Erythroblast (primary cell): ENCODE results near the gene HBA2.
"Not testable (repeated sequence)": the region's sequence is repeated elsewhere in the genome, so short reads cannot be mapped to it uniquely, and the experiment has no call there.

Experiments
- DNase-seq, 2 experiments: peaks; one replicate each; lab custom pipeline; 2025; lab: John Stamatoyannopoulos, UW
- GATA1 ChIP-seq: IDR thresholded peaks from 2 replicates; pipeline ENCODE4 v1.6.1; 2011; ENCODE audit warnings: low read depth, mild to moderate bottlenecking, control low read depth, low read length, moderate library complexity
- POLR2A ChIP-seq: IDR thresholded peaks from 2 replicates; pipeline ENCODE4 v1.6.1; 2011; ENCODE audit warnings: mild to moderate bottlenecking, low read length

HBA2 gene

DNA sequence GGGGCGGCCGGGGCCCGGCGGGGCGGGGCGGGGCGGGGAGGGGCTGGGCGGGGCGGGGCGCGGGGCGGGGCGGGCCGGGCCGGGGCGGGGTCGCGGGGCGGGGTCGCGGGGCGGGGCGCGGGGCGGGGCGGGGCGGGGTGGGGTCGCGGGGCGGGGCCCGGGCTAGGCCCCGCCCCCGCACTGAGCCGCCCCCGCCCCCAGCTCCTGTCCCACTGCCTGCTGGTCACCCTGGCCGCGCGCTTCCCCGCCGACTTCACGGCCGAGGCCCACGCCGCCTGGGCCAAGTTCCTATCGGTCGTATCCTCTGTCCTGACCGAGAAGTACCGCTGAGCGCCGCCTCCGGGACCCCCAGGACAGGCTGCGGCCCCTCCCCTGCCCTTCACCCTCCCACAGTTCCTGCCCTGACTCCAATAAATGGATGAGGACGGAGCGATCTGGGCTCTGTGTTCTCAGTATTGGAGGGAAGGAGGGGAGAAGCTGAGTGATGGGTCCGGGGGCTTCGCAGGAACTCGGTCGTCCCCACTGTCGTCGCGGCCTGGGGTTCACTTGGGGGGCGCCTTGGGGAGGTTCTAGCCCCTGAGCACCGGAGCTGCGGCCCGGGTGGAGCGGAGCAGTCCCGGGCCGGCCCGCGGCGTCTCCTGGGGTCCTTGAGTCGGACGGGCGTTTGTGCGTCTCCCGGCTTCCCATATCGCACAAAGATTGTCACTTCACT is 7.7 kb upstream of the HBA2 start:
- TF ChIP-seq GATA1 (no peak), POLR2A (no peak)
- peak; percentile 69 to 76 for DNase-seq

DNA sequence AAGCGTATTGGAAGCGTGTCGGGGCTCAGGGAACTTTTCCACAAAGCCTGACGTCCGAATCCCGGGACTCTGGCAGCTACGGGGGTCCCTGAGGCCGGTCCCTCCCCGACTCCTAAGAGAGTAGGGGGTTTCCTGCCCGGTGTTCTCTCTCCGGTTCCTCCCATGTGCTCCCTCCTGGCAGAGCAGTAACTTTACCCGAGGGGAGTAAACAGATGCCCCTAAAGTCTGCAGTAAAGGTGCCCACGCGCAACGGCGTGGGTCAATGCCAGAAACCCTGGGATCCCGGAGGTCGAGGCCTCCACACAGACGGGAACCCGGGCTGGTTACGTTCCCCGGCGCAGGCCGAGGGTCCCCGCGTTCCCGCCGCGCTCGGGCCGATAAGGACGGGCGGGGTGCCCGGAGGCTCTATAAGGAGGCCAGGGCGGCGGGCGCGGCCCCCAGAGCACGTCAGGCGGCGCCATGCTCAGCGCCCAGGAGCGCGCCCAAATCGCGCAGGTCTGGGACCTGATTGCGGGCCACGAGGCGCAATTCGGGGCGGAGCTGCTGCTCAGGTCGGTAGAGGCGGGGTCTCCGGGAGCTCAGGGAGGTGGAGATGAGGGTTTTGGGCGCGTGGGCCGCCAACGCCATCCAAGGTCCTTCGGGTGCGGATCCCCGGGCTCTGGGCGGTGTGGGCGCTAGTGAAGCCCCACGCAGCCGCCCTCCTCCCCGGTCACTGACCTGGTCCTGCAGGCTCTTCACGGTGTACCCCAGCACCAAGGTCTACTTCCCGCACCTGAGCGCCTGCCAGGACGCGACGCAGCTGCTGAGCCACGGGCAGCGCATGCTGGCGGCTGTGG is 6.9 kb upstream of the HBA2 start, which contains the start of gene HBM:
TSS of gene HBM (plus strand) at position 440 of the 836 bp plus-strand sequence. CDS start at position 460, 20 bp downstream.
- peak; percentile 23 for TF ChIP-seq GATA1
- peak; percentile 85 for TF ChIP-seq POLR2A

DNA sequence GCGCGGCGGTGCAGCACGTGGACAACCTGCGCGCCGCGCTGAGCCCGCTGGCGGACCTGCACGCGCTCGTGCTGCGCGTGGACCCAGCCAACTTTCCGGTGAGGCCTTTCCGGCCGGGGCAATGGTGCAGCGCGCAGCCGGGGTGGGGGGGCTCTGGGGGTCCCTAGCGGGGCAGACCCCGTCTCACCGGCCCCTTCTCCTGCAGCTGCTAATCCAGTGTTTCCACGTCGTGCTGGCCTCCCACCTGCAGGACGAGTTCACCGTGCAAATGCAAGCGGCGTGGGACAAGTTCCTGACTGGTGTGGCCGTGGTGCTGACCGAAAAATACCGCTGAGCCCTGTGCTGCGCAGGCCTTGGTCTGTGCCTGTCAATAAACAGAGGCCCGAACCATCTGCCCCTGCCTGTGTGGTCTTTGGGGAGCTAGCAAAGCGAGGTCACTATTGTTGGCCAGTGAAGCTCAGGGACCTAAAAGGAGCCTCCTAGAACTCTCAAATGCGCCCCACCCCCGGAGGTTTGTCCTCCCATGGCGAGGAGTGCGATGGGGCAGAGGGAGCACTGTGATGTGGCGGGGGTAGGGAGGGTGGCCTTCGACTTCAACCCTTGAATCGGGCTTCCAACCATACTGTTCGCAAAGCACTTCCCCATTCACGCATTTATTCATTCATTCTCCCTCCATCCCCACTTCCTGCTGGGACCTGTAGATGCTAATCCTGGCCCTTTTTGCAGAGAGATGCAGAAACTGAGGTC is 6.1 kb upstream of the HBA2 start:
- TF ChIP-seq GATA1 (no peak), POLR2A (no peak)
- peak; percentile 55 to 68 for DNase-seq

More for the DNA sequence above, 6.9 kb upstream of the HBA2 start, which contains the start of gene HBM:
- peak; percentile 90 to 91 for DNase-seq

DNA sequence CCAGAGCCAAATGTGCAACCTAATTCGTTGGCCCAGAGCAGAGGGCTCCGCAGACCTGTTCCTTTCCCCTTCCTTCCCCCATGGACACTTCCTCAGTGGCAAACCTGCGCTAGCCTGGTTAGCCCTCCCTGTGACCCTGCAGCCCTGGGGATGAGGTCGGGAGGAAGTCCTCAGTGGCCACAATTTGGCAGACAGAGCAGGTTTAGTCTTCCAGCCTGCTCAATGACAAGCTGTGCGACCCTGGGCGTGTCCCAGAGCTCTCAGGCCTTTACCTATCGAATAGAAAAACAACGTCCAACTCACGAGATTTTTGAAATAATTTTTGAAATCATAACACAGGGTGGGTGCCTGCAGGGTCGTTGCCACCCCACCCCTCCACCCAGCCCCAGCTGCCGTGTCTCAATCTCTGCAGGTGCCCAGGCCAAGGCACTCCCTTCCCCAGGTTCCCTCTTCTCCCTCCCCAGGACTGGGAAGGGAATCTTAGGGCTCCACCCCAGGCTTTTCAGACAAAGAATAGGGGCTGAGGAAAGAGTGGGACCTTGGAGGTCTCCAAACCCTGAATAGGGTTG is 5.5 kb upstream of the HBA2 start:
- TF ChIP-seq GATA1: no peak
- TF ChIP-seq POLR2A: no peak
- peak in 1 of 2 experiments; percentile 46 for DNase-seq

DNA sequence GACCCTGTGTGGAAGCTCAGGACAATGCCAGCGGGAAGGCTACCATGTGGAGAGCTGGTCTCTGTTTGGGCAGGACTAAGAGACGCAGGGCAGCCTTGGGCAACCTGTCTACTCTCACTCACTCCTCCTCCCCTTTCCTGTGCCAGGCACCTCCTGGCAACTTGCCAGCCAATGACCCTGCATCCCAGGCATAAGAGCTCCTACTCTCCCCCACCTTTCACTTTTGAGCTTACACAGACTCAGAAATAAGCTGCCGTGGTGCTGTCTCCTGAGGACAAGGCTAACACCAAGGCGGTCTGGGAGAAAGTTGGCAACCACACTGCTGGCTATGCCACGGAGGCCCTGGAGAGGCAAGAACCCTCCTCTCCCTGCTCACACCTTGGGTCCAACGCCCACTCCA is 4.3 kb upstream of the HBA2 start:
- TF ChIP-seq GATA1: no peak
- TF ChIP-seq POLR2A: no peak
- DNase-seq: peak; percentile 55 to 74

DNA sequence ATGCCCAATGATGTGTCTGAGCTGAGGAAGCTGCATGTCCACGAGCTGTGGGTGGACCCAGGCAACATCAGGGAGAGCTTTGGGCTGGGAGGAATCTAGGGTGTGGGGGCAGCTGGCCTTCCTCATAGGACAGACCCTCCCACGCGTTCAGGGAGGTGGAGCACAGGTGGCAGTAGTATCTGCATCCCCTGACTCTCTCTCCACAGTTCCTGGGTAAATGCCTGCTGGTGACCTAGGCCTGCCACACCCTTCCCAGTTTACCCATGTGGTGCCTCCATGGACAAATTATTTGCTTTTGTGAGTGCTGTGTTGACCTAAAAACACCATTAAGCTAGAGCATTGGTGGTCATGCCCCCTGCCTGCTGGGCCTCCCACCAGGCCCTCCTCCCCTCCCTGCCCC is 3.7 kb upstream of the HBA2 start:
- TF ChIP-seq GATA1 (no peak), POLR2A (no peak)
- peak in 1 of 2 experiments; percentile 37 for DNase-seq

DNA sequence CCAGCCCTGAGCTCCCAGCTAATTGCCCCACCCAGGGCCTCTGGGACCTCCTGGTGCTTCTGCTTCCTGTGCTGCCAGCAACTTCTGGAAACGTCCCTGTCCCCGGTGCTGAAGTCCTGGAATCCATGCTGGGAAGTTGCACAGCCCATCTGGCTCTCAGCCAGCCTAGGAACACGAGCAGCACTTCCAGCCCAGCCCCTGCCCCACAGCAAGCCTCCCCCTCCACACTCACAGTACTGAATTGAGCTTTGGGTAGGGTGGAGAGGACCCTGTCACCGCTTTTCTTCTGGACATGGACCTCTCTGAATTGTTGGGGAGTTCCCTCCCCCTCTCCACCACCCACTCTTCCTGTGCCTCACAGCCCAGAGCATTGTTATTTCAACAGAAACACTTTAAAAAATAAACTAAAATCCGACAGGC is 2.6 kb upstream of the HBA2 start:
- peak; percentile 69 to 73 for DNase-seq
- TF ChIP-seq POLR2A: peak; percentile 34

DNA sequence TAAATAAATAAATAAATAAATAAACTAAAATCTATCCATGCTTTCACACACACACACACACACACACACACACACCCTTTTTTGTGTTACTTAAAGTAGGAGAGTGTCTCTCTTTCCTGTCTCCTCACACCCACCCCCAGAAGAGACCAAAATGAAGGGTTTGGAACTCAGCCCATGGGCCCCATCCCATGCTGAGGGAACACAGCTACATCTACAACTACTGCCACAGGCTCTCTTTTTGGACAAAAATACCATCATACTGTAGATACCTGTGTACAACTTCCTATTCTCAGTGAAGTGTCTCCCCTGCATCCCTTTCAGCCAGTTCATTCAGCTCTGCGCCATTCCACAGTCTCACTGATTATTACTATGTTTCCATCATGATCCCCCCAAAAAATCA is 1.9 kb upstream of the HBA2 start:
- DNase-seq: no peak
- no peak for TF ChIP-seq POLR2A
- no peak for TF ChIP-seq GATA1

DNA sequence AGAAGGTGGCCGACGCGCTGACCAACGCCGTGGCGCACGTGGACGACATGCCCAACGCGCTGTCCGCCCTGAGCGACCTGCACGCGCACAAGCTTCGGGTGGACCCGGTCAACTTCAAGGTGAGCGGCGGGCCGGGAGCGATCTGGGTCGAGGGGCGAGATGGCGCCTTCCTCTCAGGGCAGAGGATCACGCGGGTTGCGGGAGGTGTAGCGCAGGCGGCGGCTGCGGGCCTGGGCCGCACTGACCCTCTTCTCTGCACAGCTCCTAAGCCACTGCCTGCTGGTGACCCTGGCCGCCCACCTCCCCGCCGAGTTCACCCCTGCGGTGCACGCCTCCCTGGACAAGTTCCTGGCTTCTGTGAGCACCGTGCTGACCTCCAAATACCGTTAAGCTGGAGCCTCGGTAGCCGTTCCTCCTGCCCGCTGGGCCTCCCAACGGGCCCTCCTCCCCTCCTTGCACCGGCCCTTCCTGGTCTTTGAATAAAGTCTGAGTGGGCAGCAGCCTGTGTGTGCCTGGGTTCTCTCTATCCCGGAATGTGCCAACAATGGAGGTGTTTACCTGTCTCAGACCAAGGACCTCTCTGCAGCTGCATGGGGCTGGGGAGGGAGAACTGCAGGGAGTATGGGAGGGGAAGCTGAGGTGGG is 657 bp downstream of the HBA2 start:
- DNase-seq: peak; percentile 61 to 78

DNA sequence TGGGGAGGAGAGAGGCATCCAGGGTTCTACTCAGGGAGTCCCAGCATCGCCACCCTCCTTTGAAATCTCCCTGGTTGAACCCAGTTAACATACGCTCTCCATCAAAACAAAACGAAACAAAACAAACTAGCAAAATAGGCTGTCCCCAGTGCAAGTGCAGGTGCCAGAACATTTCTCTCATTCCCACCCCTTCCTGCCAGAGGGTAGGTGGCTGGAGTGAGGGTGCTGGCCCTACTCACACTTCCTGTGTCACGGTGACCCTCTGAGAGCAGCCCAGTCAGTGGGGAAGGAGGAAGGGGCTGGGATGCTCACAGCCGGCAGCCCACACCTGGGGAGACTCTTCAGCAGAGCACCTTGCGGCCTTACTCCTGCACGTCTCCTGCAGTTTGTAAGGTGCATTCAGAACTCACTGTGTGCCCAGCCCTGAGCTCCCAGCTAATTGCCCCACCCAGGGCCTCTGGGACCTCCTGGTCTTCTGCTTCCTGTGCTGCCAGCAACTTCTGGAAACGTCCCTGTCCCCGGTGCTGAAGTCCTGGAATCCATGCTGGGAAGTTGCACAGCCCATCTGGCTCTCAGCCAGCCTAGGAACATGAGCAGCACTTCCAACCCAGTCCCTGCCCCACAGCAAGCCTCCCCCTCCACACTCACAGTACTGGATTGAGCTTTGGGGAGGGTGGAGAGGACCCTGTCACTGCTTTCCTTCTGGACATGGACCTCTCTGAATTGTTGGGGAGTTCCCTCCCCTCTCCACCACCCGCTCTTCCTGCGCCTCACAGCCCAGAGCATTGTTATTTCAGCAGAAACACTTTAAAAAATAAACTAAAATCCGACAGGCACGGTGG is 1.5 kb downstream of the HBA2 start:
- peak; percentile 83 to 84 for DNase-seq
- TF ChIP-seq POLR2A: peak; percentile 73

DNA sequence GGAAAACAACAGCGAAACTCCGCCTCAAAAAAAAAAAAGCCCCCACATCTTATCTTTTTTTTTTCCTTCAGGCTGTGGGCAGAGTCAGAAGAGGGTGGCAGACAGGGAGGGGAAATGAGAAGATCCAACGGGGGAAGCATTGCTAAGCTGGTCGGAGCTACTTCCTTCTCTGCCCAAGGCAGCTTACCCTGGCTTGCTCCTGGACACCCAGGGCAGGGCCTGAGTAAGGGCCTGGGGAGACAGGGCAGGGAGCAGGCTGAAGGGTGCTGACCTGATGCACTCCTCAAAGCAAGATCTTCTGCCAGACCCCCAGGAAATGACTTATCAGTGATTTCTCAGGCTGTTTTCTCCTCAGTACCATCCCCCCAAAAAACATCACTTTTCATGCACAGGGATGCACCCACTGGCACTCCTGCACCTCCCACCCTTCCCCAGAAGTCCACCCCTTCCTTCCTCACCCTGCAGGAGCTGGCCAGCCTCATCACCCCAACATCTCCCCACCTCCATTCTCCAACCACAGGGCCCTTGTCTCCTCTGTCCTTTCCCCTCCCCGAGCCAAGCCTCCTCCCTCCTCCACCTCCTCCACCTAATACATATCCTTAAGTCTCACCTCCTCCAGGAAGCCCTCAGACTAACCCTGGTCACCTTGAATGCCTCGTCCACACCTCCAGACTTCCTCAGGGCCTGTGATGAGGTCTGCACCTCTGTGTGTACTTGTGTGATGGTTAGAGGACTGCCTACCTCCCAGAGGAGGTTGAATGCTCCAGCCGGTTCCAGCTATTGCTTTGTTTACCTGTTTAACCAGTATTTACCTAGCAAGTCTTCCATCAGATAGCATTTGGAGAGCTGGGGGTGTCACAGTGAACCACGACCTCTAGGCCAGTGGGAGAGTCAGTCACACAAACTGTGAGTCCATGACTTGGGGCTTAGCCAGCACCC is 2.6 kb downstream of the HBA2 start:
- peak; percentile 82 to 84 for DNase-seq
- TF ChIP-seq GATA1: no peak
- TF ChIP-seq POLR2A: peak; percentile 45

DNA sequence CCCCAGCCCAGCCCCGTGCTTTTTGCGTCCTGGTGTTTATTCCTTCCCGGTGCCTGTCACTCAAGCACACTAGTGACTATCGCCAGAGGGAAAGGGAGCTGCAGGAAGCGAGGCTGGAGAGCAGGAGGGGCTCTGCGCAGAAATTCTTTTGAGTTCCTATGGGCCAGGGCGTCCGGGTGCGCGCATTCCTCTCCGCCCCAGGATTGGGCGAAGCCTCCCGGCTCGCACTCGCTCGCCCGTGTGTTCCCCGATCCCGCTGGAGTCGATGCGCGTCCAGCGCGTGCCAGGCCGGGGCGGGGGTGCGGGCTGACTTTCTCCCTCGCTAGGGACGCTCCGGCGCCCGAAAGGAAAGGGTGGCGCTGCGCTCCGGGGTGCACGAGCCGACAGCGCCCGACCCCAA is 3.3 kb downstream of the HBA2 start:
- not testable (repeated sequence) for DNase-seq
